ENCODE results near the gene NCCRP1. TPM values are rescaled to one million over a fixed set of nuclear protein-coding genes. Genes with fewer than 3 reads are reported as not detected.

Gene NCCRP1
- total RNA-seq, 1 donor from 2014 or later, result 1.9 TPM

GRCh38 chr19:39246951-39247669 lies 50.3 kb downstream of the NCCRP1 start:
- Mint-ChIP-seq H3K27me3 (ENCODE audit: insufficient read depth, low read depth) (peaks cover 31% of the 10 kb centered on the region), H3K4me3 (peak overlapping the region; percentile 75), H3K4me1 (peaks cover 7% of the 10 kb centered on the region), H3K36me3 (no peaks in the 10 kb centered on the region), H3K27ac (no peak overlapping the region), H3K9me3 (no peaks in the 10 kb centered on the region)
- DNase-seq (ENCODE audit: low spot score), result peak; percentile 59
- Histone ChIP-seq H3K9ac (no peak overlapping the region), H3K9me3 (ENCODE audit: low read depth) (no peaks in the 10 kb centered on the region), H3K4me2 (peak overlapping the region; percentile 62), H4K20me1 (ENCODE audit: low read depth) (no peaks in the 10 kb centered on the region), H3K27me3 (peaks cover 71% of the 10 kb centered on the region), H3K36me3 (no peaks in the 10 kb centered on the region), H3F3A (ENCODE audit: low read depth) (no peaks in the 10 kb centered on the region), H3K27ac (no peak overlapping the region), H3K79me2 (ENCODE audit: low read depth) (no peaks in the 10 kb centered on the region), H3K4me3 (peak overlapping the region; percentile 27), H3K4me1 (no peaks in the 10 kb centered on the region), H2AFZ (replicated peaks) (peak overlapping the region; percentile 89)
- TF ChIP-seq EZH2 (IDR thresholded peaks at IDR 0.05) (no peak), EZH2phosphoT487 (IDR thresholded peaks at IDR 0.05) (no peak), CTCF (IDR thresholded peaks at IDR 0.05) (no peak)

- Histone ChIP-seq H3K9me3 (ENCODE audit: low read depth) (no peaks in the 10 kb centered on the region), H3K36me3 (no peaks in the 10 kb centered on the region), H4K20me1 (ENCODE audit: low read depth) (no peaks in the 10 kb centered on the region), H3K9ac (no peak overlapping the region), H3K4me2 (peak overlapping the region; percentile 62), H2AFZ (replicated peaks) (peak overlapping the region; percentile 89), H3K27me3 (peaks cover 78% of the 10 kb centered on the region), H3K27ac (no peak overlapping the region), H3K4me1 (no peaks in the 10 kb centered on the region), H3K79me2 (ENCODE audit: low read depth) (no peaks in the 10 kb centered on the region), H3K4me3 (peak overlapping the region; percentile 27), H3F3A (ENCODE audit: low read depth) (no peaks in the 10 kb centered on the region)
- Mint-ChIP-seq H3K4me1 (peaks cover 7% of the 10 kb centered on the region), H3K36me3 (no peaks in the 10 kb centered on the region), H3K27me3 (ENCODE audit: insufficient read depth, low read depth) (peaks cover 32% of the 10 kb centered on the region), H3K9me3 (no peaks in the 10 kb centered on the region), H3K27ac (no peak overlapping the region), H3K4me3 (no peak overlapping the region)
- TF ChIP-seq EZH2 (IDR thresholded peaks at IDR 0.05) (peak; percentile 85), EZH2phosphoT487 (IDR thresholded peaks at IDR 0.05) (peak; percentile 97), CTCF (IDR thresholded peaks at IDR 0.05) (no peak)
- peak; percentile 67 for DNase-seq (ENCODE audit: low spot score)
These were observed 51.2 kb downstream of the NCCRP1 start for GRCh38 chr19:39247701-39248664.

GRCh38 chr19:39248806-39249205 lies 52.0 kb downstream of the NCCRP1 start, which contains the start of gene IFNL4:
IFNL4 (minus strand) TSS chr19:39248856.
- H3K4me2 ChIP-seq, result peak within 1 kb of the TSS; percentile 62
- H3K4me3 Mint-ChIP-seq, result peak within 1 kb of the TSS; percentile 67
- H3K4me1 ChIP-seq, result no peaks in the 10 kb centered on the region
- peaks cover 2% of the 10 kb centered on the region for H3K4me1 Mint-ChIP-seq
- no peaks in the 10 kb centered on the region for H3K79me2 ChIP-seq (ENCODE audit: low read depth)
- H3K27ac Mint-ChIP-seq, result no peak within 1 kb of the TSS
- no peak for DNase-seq (ENCODE audit: low spot score)
- H3K36me3 Mint-ChIP-seq, result no peaks in the 10 kb centered on the region
- no peaks in the 10 kb centered on the region for H4K20me1 ChIP-seq (ENCODE audit: low read depth)
- peaks cover 82% of the 10 kb centered on the region for H3K27me3 ChIP-seq
- H3K27me3 Mint-ChIP-seq (ENCODE audit: insufficient read depth, low read depth), result peaks cover 31% of the 10 kb centered on the region
- peak within 1 kb of the TSS; percentile 89 for H2AFZ ChIP-seq (replicated peaks)
- TF ChIP-seq EZH2phosphoT487 (IDR thresholded peaks at IDR 0.05) (no peak), EZH2 (IDR thresholded peaks at IDR 0.05) (no peak), CTCF (IDR thresholded peaks at IDR 0.05) (no peak)
- no peaks in the 10 kb centered on the region for H3K9me3 ChIP-seq (ENCODE audit: low read depth)
- peak within 1 kb of the TSS; percentile 27 for H3K4me3 ChIP-seq
- H3K36me3 ChIP-seq, result no peaks in the 10 kb centered on the region
- no peaks in the 10 kb centered on the region for H3K9me3 Mint-ChIP-seq
- H3K27ac ChIP-seq, result no peak within 1 kb of the TSS
- H3K9ac ChIP-seq, result no peak within 1 kb of the TSS
- no peaks in the 10 kb centered on the region for H3F3A ChIP-seq (ENCODE audit: low read depth)
